Testis (tissue), 2 donors: ENCODE data around the gene DOCK11.

Source experiments
- POLR2A ChIP-seq: fragments of 450-650 bp; IDR thresholded peaks from one replicate; pipeline ENCODE4 v1.6.1; 2017; ENCODE audit warnings: antibody characterized with exemption, mild to moderate bottlenecking, moderate library complexity
- TF ChIP-seq, protein P1 (sequence below), 3 experiments: fragments of 450-650 bp in 2 of 3; fragments of 200-600 bp in 1 of 3; sonication (generic) in 1 of 3; IDR thresholded peaks; one replicate each; pipeline ENCODE4 v1.5.1; 2016 to 2019; ENCODE audit warnings: antibody characterized with exemption in 3 of 3, mild to moderate bottlenecking in 2 of 3, moderate library complexity in 1 of 3

DNA sequence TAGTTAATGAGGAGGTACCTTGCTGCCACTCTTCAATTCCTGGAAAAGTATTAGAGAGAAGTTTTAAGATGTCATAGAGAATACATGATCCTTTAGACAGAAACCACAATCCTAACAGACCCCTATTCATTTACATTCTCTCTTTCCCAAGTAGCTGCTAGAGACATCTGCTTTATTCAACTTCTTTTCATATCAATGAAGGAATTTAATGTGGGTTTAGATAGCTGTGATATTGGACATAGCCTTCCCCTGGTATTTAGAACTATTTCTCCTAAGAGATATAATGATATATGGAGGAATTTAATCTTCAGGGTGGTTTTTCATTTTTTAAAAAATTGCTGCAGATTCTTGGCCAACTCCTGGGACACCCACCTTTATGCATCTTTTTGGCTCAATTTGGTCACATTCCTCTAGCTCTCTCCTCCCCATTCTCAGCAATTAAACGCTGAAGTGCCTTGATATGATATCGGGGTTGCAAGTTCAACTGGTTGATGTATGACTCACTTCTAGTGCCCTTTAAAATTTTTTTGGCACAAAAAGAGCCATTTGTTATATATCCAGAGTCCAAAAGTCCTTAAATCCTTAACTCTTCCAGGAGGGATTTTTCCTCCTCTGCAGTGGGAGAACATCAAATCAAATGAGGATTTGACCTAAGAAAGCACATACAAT is 57.6 kb downstream of the DOCK11 start:
- no peak for TF ChIP-seq POLR2A
- TF ChIP-seq, protein P1, sequence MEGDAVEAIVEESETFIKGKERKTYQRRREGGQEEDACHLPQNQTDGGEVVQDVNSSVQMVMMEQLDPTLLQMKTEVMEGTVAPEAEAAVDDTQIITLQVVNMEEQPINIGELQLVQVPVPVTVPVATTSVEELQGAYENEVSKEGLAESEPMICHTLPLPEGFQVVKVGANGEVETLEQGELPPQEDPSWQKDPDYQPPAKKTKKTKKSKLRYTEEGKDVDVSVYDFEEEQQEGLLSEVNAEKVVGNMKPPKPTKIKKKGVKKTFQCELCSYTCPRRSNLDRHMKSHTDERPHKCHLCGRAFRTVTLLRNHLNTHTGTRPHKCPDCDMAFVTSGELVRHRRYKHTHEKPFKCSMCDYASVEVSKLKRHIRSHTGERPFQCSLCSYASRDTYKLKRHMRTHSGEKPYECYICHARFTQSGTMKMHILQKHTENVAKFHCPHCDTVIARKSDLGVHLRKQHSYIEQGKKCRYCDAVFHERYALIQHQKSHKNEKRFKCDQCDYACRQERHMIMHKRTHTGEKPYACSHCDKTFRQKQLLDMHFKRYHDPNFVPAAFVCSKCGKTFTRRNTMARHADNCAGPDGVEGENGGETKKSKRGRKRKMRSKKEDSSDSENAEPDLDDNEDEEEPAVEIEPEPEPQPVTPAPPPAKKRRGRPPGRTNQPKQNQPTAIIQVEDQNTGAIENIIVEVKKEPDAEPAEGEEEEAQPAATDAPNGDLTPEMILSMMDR (IDR thresholded peaks at IDR 0.05), result no peak
